Cerebellar cortex (tissue), 1 donor: ENCODE measurements around the gene CACNA2D3.

ENCODE experiments used
- DNase-seq: peaks from one replicate; pipeline ENCODE4 v3.0.0-alpha.2; 2015; ENCODE audit warnings: low spot score

The CACNA2D3 gene

DNA sequence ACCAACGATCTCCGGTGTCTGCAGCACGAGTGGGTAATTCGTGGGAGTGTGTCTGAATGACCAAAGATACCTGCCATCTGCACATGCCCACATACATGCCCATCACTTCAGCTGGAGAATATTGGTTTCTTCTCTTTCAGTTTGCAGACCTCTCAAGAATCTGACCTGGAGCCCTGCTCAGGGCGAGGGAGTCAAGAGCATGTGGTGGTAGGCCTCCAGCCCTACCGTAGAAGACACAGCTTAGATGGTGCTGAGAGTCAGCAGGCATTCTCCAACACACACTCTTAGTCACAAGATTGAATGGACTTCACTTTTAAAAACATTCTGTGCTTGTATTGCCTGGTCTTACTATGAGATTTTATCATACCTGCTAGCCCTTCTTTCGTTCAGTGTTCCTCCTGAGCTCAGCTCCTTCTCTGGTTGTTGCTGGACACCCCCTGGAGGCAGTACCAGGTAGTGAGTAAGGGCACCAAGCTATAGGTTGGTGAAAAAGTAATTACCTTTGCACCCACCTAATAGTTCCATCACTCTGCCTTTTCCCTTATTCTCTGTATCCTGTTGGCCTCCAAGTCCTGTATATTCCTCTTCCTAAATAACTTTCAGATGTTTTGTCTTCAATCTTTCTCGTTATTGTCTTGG, 252.0 kb downstream of the CACNA2D3 start:
- no peak for DNase-seq

GRCh38 chr3:54376142-54376807, 253.9 kb downstream of the CACNA2D3 start:
- DNase-seq = no peak

DNA sequence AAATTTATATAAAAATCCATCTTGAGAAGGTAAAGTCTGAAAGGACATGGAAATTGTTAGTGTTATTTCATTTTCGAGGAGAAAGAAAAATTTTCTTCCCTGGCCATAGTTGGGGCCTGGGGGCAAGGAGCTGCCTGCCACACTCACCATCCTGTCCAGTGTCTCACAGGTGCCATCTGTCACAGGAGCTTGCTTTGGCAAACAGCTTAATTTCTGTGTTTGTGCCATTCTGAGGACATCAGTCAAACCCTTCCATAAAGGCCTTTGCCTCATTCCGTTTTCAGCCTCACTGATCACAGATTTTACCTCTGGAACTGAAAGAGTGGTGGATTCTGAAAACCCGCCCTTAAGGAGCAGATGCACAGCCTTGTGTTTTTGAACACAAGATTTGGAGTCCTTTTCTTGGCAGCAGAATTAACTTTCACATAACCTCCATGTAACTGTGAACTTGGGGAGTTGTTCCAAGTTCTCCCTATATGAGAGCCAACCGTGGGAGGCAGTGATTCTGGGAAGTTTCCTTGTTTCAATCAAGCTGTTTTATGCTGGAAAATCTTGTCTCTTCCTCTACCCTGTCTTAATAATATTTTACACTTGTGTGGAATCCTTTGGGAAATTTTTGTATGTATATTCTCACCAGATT, 254.7 kb downstream of the CACNA2D3 start:
- peak; percentile 88 for DNase-seq

GRCh38 chr3:54378184-54378583, 255.8 kb downstream of the CACNA2D3 start:
- no peak for DNase-seq

GRCh38 chr3:54384279-54384678, 261.9 kb downstream of the CACNA2D3 start:
- no peak for DNase-seq

DNA sequence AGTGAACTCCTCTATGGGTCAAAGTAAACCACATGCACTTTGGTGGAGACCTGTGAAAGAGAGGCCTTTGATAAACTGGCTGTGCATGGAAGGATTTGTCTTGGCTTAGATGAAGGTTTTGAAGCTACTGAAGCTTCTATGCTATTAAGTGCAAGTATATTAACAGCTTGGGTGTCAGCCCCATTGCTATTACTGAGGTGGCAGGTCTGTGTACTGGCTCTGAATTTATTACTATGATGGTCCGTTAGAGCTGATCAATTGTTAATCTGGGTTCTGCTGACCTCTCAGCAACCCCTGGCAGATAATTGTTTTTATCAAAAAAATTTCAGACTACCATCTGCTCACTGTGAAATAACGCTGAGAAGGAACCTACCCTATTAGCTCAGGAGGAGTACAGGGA, 268.2 kb downstream of the CACNA2D3 start:
- no peak for DNase-seq

DNA sequence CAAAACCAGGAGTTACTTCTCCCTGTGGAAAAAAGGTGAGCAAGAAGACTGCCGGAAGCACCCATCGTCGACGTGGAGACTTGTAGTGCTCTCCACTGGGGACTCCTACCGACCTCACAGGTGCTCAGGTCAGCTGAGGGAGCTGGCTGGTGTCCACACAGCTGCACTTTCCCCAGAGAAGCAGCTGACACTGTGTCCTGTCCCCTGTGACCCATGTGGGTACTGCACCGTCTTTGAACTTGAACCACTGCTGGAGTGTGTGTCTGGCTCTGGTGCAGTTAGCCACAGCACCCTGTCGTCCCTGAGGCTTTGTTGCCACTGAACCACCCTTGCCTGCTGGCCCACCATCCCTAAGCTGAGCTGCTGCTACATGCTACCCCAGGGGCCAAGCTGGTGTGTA, 270.8 kb downstream of the CACNA2D3 start:
- no peak for DNase-seq

GRCh38 chr3:54408328-54408727, 286.0 kb downstream of the CACNA2D3 start:
- DNase-seq = no peak

- no peak for DNase-seq
Observed at GRCh38 chr3:54421943-54422342, 299.6 kb downstream of the CACNA2D3 start.

DNA sequence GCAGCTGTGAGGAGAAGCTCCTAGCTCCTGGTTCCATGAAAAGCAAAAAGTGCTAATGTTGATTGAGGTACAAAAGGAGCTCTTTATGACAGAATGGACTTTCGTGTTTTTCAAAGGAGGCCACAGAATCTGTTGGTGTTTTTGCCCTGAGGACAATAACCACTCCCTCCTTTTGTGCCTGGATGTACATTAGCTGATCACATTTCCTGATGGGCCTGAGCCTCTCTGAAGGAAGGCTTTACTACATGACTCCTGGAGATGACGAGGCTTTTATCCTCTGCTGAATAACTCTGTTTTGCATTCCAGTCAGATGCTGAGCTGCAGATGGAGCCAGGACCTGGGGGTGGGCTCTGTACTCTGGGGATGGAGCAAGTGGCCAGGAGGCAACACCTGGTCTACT, 301.9 kb downstream of the CACNA2D3 start:
- DNase-seq = no peak

DNA sequence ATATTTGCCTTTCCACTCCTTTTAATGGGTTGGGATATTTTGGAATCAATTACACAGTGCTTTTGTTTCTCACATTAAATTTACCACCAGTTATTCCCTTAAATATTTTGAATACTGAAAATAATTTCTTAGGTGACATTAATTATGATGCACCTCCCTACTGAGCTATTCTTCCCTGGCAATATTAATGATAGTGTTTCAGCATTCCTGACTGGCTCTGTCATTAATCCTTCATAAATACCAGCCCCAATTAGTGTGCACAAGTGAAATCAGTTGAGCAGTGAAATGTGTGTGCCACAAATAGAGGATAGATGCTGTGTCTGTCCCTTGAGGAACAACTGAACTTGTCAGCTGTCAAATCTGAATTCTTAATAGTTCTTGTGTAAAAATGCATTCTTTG, 304.0 kb downstream of the CACNA2D3 start:
- no peak for DNase-seq

DNA sequence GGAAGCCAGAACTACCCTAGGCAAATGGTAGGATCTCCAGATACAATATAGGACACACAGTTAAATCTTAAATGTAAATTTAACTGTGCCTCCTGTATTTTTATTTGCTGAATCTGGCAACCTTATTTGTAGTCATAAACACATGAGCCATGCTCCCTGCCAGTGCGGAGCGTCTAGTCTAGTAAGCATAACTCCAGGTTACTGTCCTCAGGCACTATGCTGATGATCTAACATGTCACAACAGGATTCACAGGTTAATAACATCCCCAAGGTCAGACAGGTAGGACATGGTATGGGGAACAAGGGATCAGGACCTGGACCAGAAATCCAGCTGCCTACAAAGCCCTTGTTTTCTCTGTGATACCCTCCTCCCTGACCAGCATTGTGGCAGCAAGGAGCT, 305.1 kb downstream of the CACNA2D3 start:
- DNase-seq = no peak

GRCh38 chr3:54427941-54428871, 305.9 kb downstream of the CACNA2D3 start:
- peak; percentile 72 for DNase-seq

- DNase-seq = no peak
Observed at GRCh38 chr3:54432975-54433374, 310.6 kb downstream of the CACNA2D3 start.

GRCh38 chr3:54433846-54434245, 311.5 kb downstream of the CACNA2D3 start:
- DNase-seq = no peak

GRCh38 chr3:54434756-54435155, 312.4 kb downstream of the CACNA2D3 start:
- no peak for DNase-seq

DNA sequence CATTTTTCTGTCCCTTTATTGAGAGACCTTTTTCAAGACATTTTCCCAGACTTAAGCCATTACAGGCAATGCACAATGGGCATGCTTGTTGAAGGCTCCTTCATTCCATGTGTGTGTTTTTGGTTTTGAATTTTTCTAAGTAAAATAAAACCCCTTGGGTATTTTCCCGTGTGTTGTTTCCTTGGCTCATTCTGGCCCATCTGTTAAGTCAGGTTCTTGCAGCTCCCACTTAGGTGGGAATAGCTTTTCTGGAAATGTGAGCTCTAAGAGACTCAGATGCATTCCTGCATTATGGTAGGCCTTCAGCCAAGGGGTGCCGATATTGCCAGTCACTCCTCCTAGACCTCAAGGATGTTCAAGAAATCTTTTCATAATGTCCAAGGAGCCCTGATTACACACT, 314.9 kb downstream of the CACNA2D3 start:
- DNase-seq = no peak

DNA sequence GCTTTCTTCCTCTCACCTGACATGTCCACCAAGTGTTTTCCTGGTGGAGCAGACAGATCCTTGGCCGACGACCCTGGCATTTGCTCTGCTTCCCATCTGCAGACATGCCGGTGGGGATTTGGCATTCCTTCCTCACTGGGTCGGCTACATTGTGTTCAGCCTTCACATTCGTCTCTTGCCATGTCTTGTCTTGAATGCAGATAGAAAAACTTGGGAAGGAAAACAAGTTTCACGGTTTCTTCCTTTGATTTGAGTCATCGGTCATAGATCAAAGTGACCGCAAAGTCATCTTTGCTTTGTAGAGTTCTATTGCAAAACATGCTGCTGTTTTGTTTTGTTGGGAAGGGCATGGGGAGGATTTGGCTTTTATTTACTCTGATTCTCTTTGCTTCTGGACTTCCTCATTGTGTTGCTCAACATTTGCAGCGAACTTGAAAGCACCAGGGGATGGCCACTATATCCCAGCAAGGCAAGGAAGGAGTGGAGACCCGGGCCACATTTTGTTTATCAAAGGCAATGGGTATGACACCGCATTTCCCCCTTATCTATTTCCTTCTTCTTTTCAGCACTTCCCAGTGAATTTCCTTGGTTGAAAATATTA, 321.3 kb downstream of the CACNA2D3 start:
- DNase-seq = peak; percentile 75

GRCh38 chr3:54445630-54446029, 323.3 kb downstream of the CACNA2D3 start:
- DNase-seq = no peak

DNA sequence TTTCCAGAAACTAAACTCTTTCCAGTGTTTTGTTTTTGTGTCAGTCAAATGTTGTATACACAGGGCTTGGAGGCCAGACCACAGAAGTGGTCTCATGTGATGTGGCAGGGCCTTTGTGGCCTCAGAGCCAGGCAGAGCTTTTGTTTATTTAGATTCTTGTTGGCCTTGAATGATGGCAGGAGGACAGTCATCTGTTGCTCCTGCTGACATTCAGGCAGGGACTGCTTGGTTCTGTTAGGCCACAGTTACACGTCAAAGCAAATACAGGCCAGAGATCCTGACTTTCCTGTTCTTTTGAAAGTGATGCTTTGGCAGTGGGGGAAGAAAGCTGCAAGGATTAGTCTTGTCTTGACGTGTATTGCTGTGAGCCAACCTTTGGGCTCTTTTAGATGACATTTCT, 325.1 kb downstream of the CACNA2D3 start:
- no peak for DNase-seq

GRCh38 chr3:54454806-54455205, 332.5 kb downstream of the CACNA2D3 start:
- DNase-seq = no peak

DNA sequence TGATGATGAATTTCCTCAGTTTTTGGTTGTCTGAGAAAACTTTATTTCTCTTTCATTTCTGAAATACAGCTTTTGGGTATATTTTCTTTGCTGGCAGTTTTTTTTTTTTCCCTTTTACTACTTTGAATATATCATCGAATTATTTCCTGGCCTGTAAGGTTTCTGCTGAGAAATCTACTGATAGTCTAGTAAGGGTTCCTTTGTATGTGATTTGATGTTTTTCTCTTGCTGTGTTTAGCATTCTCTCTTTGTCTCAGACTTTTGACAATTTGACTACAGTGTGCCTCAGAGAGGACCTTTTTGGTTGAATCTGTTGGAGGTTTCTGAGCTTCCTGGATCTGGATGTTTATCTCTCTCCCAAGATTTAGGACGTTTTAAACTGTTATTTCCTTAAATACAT, 336.0 kb downstream of the CACNA2D3 start:
- no peak for DNase-seq
